NCI-H1048 (cell line): Measurements from ENCODE around the gene NT5DC1.
"Not testable (repeated sequence)": the region's sequence is repeated elsewhere in the genome, so short reads cannot be mapped to it uniquely, and the experiment has no call there.

Source experiments
- DNase-seq: peaks from one replicate; lab custom pipeline; 2025; lab: John Stamatoyannopoulos, UW

NT5DC1 gene

GRCh38 chr6:116090251-116090650, 10.4 kb upstream of the NT5DC1 start:
- DNase-seq, result no peak

- no peak for DNase-seq
These were observed 6.6 kb upstream of the NT5DC1 start for GRCh38 chr6:116094041-116094440.

- not testable (repeated sequence) for DNase-seq
These were observed 4.4 kb upstream of the NT5DC1 start for GRCh38 chr6:116096048-116096759.

GRCh38 chr6:116096979-116097816, 3.5 kb upstream of the NT5DC1 start:
- no peak for DNase-seq

- no peak for DNase-seq
These were observed 1.6 kb upstream of the NT5DC1 start for GRCh38 chr6:116099036-116099435.

- DNase-seq, result no peak
These were observed 657 bp downstream of the NT5DC1 start for GRCh38 chr6:116101302-116101718.

- no peak for DNase-seq
These were observed 1.1 kb downstream of the NT5DC1 start for GRCh38 chr6:116101790-116102189.

- DNase-seq, result no peak
These were observed 2.2 kb downstream of the NT5DC1 start for GRCh38 chr6:116102873-116103272.

- DNase-seq, result no peak
These were observed 4.0 kb downstream of the NT5DC1 start for GRCh38 chr6:116104636-116105035.

GRCh38 chr6:116105247-116105646, 4.6 kb downstream of the NT5DC1 start:
- DNase-seq, result no peak

- DNase-seq, result no peak
These were observed 5.5 kb downstream of the NT5DC1 start for GRCh38 chr6:116106146-116106545.

- DNase-seq, result no peak
These were observed 8.2 kb downstream of the NT5DC1 start for GRCh38 chr6:116108836-116109235.

- DNase-seq, result no peak
These were observed 11.2 kb downstream of the NT5DC1 start for GRCh38 chr6:116111552-116112528.

- DNase-seq, result no peak
These were observed 12.7 kb downstream of the NT5DC1 start for GRCh38 chr6:116113386-116113785.

- no peak for DNase-seq
These were observed 15.1 kb downstream of the NT5DC1 start for GRCh38 chr6:116115781-116116180.

- DNase-seq, result no peak
These were observed 18.0 kb downstream of the NT5DC1 start for GRCh38 chr6:116118608-116119007.

- no peak for DNase-seq
These were observed 19.8 kb downstream of the NT5DC1 start for GRCh38 chr6:116120430-116120829.

- no peak for DNase-seq
These were observed 25.4 kb downstream of the NT5DC1 start, which contains the start of gene COL10A1 for GRCh38 chr6:116126032-116126431. COL10A1 (minus strand) TSS chr6:116126132; CDS start chr6:116125492, 640 bp downstream.

- no peak for DNase-seq
These were observed 27.3 kb downstream of the NT5DC1 start for GRCh38 chr6:116127771-116128493.

GRCh38 chr6:116133453-116133852, 32.8 kb downstream of the NT5DC1 start:
- DNase-seq, result no peak

- no peak for DNase-seq
These were observed 35.7 kb downstream of the NT5DC1 start for GRCh38 chr6:116136373-116136772.
